PC-9 (cell line): ENCODE data around the gene GALNT14.

ENCODE experiments used
- CTCF ChIP-seq: fragments of 200-600 bp; sonication (generic); conservative IDR thresholded peaks from 2 replicates; pipeline ENCODE4 v1.6.1; 2017; ENCODE audit warnings: mixed run types, antibody characterized with exemption, mild to moderate bottlenecking, moderate library complexity
- EZH2 ChIP-seq: fragments of 200-600 bp; sonication (generic); IDR thresholded peaks from 2 replicates; pipeline ENCODE4 v1.8.0; 2017; ENCODE audit warnings: antibody characterized with exemption, low read depth

GRCh38 chr2:30974092-30974491 lies 164.1 kb downstream of the GALNT14 start:
- TF ChIP-seq CTCF (no peak), EZH2 (no peak)
